Ureter (tissue), 1 donor: Measurements from ENCODE around the gene RBBP9. TPM values are rescaled to one million over a fixed set of nuclear protein-coding genes. Genes with fewer than 3 reads are reported as not detected.
"Not testable (repeated sequence)": the region's sequence is repeated elsewhere in the genome, so short reads cannot be mapped to it uniquely, and the experiment has no call there.

Experiments used
- DNase-seq: peaks from one replicate; pipeline ENCODE4 v3.0.0-alpha.2; 2020; ENCODE audit warnings: low spot score
- total RNA-seq: library from RNA; stranded (reverse); gene quantifications from one replicate; pipeline ENCODE4 v1.2.4, GENCODE V29; 2023
- donor health status: DM: yes; HTN: yes; CAD: no.

Gene RBBP9
- 10.7 TPM for total RNA-seq

GRCh38 chr20:18496740-18497592 lies at the start of gene RBBP9:
RBBP9 (minus strand) TSS chr20:18497225; CDS start chr20:18497167, 58 bp downstream.
- peak; percentile 86 for DNase-seq

GRCh38 chr20:18545566-18545965 lies 48.5 kb upstream of the RBBP9 start:
- no peak for DNase-seq

GRCh38 chr20:18543932-18544331 lies 46.9 kb upstream of the RBBP9 start:
- DNase-seq: no peak

GRCh38 chr20:18543216-18543615 lies 46.2 kb upstream of the RBBP9 start:
- DNase-seq: no peak

GRCh38 chr20:18541741-18542140 lies 44.7 kb upstream of the RBBP9 start:
- DNase-seq: no peak

- no peak for DNase-seq
These were observed 40.6 kb upstream of the RBBP9 start for GRCh38 chr20:18537651-18538050.

GRCh38 chr20:18533978-18534644 lies 37.1 kb upstream of the RBBP9 start:
- DNase-seq: no peak

- DNase-seq: no peak
These were observed 36.5 kb upstream of the RBBP9 start for GRCh38 chr20:18533491-18533890.

- no peak for DNase-seq
These were observed 35.6 kb upstream of the RBBP9 start for GRCh38 chr20:18532626-18533025.

- DNase-seq: no peak
These were observed 32.0 kb upstream of the RBBP9 start for GRCh38 chr20:18529041-18529440.

- DNase-seq: no peak
These were observed 30.8 kb upstream of the RBBP9 start for GRCh38 chr20:18527836-18528235.

GRCh38 chr20:18527339-18527738 lies 30.3 kb upstream of the RBBP9 start:
- no peak for DNase-seq

GRCh38 chr20:18526761-18527160 lies 29.7 kb upstream of the RBBP9 start:
- not testable (repeated sequence) for DNase-seq

- DNase-seq: no peak
These were observed 27.6 kb upstream of the RBBP9 start for GRCh38 chr20:18524646-18525045.

- no peak for DNase-seq
These were observed 26.0 kb upstream of the RBBP9 start for GRCh38 chr20:18523066-18523465.

GRCh38 chr20:18522066-18522465 lies 25.0 kb upstream of the RBBP9 start:
- DNase-seq: not testable (repeated sequence)

- DNase-seq: no peak
These were observed 18.9 kb upstream of the RBBP9 start for GRCh38 chr20:18515973-18516372.

GRCh38 chr20:18514127-18514526 lies 17.1 kb upstream of the RBBP9 start:
- no peak for DNase-seq

GRCh38 chr20:18513208-18513607 lies 16.2 kb upstream of the RBBP9 start:
- no peak for DNase-seq

GRCh38 chr20:18511571-18511970 lies 14.5 kb upstream of the RBBP9 start:
- DNase-seq: no peak

- peak; percentile 97 for DNase-seq
These were observed 10.5 kb upstream of the RBBP9 start, which contains the start of gene SEC23B for GRCh38 chr20:18507218-18508191. SEC23B (plus strand) TSS chr20:18507940; CDS start chr20:18510836, 2,896 bp downstream.

- no peak for DNase-seq
These were observed 9.7 kb upstream of the RBBP9 start for GRCh38 chr20:18506744-18507143.
